Embryonic facial prominence (tissue), 1 donor: ENCODE measurements around the gene RENBP.
"Not testable (repeated sequence)": the region's sequence is repeated elsewhere in the genome, so short reads cannot be mapped to it uniquely, and the experiment has no call there.

Experiments used
- DNase-seq: peaks from one replicate; pipeline ENCODE4 v3.0.0-alpha.2; 2016; ENCODE audit errors: extremely low spot score

Gene RENBP

DNA sequence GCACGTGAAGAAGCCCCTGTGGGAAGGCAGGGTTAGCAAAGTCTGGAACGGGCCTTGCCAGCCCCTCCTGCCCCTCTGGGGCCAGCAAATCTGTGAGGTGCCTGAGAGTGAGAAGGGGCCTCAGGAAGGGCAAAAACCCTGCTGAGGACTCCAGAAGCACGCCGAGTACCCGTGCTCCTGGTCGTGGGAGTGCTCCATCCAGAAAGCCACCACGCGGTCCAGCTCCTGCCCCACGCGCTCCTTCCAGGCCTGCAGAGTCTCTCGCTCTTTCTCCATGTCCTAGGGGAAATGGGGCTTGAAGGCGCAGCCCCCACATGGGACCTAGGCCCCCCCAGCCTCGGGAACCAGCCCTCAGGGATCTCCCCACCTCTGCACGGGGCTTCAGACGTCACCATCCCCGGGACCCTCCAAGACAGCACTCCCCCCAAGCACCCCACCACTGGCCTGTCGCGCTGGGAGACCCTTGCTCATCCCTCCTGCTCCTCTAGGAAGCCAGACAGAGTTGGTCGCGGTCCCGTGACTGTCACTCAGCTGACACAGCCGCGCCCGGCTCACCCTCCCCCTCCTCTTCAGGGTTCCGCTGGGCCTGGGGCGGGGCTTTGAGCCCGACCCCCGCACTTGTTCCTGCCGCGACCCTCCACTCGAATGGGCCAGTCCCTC, at the start of gene RENBP:
Gene RENBP, minus strand, starts transcription at position 504 of the 660 bp plus-strand sequence. Its CDS starts 33 bp downstream, at position 471.
- no peak for DNase-seq

DNA sequence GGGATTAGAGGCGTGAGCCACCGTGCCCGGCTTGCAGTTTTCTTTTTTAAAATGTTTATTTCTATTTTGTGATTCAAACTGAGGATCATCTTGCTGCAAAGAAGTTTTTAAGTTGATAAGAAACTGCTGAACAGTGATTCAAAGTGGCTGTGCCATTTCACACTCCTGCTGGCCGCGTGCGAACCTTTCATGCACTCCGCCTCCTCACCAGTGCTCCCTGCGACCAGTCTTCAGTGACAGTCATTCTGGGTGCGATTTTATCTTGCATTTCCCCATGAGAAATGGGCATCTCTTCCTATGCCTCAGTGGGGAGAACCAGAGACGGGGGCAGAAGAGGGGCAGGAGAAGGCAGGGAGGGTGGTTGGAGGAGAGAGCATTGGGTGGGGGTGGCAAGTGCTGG, 49.5 kb upstream of the RENBP start:
- no peak for DNase-seq

GRCh38 chrX:153993079-153993478, 48.6 kb upstream of the RENBP start:
- DNase-seq: no peak

DNA sequence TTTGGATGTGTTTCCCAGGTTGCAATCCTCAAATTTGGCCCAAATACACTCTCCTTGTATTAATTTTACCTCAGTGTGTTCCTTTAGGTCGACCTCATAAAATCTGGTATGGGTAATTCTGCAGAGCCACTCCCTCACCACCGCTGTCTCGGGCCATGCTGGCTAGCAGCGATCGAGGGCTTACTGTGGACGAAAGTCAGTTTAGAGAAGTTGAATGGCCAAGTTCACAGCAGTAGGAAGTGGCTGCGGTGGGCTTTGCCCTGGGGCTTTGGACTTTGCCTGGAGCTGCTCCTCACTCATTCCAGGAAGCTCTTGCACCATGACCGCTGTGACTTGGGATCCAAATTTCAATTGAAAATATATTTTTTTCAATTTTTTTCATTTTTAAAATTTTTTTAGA, 47.7 kb upstream of the RENBP start:
- no peak for DNase-seq

- no peak for DNase-seq
These were observed 46.7 kb upstream of the RENBP start for GRCh38 chrX:153991013-153991580.

DNA sequence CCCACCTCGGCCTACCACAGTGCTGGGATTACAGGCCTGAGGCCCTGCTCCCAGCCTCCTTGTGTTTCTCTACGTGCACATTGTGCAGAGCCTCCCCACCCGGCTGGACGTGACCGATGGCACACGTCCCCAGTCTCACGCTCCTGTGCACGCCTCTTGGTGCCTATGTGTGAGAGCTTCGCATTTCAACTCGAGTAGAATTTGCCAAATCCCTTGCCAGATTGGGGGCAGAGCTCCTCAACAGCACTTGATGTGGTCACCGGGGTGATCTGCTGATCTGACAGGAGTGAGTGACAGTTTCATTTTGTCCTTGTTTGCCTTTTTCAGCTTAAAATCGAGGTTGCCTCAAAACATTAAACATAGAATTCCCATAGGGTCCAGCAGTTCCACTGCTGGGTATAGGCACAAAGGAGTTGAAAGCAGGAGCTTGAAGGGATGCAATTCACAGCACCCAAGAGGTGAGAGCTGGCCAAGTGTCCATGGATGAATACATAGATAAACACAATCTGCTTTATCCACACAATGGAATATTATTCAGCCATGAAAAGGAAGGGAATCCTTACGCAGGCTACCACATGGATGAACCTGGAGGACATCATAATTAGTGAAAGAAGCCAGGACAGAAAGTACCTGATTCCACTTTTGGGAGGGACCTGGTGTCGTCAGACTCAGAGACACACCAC, 45.7 kb upstream of the RENBP start:
- DNase-seq: no peak

GRCh38 chrX:153988493-153988892, 44.0 kb upstream of the RENBP start:
- DNase-seq: no peak

- DNase-seq: no peak
These were observed 40.1 kb upstream of the RENBP start for GRCh38 chrX:153984351-153985178.

GRCh38 chrX:153983321-153983801, 38.9 kb upstream of the RENBP start:
- DNase-seq: no peak

DNA sequence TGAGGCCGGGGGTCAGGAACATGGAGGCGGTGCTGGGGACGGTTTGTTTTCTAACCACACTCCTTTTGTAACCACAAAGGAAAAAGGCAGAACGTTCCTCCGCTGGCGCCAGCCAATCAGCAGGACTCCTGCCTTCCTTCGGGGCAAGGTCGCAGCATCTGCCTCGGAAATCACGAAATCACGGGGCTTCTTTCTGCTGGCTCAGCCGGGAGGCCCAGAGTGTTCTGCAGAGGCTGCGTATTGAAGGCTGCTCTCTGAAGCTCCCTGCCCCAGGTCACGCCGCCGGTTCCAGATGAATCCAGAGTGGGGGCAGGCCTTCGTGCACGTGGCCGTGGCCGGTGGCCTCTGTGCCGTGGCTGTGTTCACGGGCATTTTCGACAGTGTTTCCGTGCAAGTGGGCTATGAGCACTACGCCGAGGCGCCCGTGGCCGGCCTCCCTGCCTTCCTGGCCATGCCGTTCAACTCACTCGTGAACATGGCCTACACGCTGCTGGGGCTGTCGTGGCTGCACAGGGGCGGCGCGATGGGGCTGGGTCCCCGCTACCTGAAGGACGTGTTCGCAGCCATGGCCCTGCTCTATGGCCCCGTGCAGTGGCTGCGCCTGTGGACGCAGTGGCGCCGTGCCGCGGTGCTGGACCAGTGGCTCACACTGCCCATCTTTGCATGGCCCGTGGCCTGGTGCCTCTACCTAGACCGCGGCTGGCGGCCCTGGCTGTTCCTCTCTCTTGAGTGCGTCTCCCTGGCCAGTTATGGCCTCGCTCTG, 37.5 kb upstream of the RENBP start:
- DNase-seq: no peak

DNA sequence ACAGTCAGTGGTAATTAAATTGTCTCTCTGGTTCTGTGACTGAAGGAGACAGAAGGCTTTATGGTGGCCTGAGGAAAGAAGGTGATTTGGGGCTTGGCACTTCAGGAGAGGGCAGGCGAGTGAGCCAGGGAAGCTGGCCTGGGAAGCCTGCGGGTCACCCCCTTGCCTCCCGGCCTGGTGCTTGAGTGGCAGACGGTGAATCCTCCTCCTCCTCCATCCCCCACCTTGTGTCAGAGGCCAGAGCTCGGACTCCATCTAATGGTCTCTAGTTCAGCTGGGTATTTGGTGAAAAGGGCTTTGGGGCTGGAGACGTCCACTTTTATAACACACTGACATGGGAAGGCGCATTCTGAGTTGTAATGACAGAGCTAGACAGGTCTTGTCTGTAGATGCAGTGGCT, 36.8 kb upstream of the RENBP start:
- no peak for DNase-seq

DNA sequence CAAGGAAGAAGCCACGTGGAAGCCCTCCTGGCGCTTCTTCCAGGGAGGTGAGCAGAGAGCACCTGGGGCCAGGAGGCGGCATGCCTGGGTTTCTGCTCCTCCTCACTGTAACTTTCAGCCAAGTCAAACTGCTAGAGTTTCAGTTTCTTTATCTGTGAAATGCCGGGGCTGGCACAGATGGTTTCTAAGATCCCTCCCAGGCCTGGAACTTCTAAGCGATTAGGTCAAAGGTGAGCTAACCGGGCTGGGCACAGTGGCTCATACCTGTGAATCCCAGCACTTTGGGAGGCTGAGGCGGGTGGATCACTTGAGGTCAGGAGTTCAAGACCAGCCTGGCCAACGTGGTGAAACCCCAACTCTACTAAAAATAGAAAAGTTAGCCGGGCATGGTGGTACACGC, 36.0 kb upstream of the RENBP start:
- not testable (repeated sequence) for DNase-seq

DNA sequence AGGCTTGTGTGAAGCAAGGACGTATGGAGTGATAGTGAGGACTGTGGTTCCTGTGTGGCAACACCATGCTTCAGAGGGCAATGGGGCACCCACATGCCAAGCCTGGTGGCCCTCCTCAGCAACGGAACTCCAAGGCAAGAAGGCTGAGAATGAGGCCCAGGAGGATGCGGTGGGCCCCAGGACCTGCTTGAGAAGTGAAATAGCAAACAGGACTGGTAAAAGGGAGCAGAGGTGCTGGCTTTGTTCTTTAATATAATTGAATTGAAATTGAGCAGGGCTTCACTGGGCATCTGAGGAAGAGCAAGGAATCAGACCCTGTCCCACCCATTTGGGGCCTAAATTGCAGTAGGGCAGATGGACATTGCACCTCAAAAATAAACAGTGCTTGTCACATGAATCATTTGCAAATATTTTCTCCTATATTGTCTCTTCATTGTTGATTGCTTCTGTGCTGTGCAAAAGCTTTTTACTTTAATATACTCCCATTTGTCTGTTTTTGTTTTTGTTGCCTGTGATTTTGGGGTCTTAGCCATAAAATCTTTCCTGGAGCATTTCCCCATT, 30.4 kb upstream of the RENBP start:
- DNase-seq: no peak

GRCh38 chrX:153974003-153974725, 29.7 kb upstream of the RENBP start:
- DNase-seq: no peak

GRCh38 chrX:153973127-153974002, 28.9 kb upstream of the RENBP start:
- DNase-seq: no peak

GRCh38 chrX:153972368-153973126, 28.1 kb upstream of the RENBP start, which contains the start of gene TMEM187:
TSS of gene TMEM187 (plus strand) at chrX:153972754. CDS start at chrX:153982063, 9,309 bp downstream.
- peak; percentile 71 for DNase-seq

DNA sequence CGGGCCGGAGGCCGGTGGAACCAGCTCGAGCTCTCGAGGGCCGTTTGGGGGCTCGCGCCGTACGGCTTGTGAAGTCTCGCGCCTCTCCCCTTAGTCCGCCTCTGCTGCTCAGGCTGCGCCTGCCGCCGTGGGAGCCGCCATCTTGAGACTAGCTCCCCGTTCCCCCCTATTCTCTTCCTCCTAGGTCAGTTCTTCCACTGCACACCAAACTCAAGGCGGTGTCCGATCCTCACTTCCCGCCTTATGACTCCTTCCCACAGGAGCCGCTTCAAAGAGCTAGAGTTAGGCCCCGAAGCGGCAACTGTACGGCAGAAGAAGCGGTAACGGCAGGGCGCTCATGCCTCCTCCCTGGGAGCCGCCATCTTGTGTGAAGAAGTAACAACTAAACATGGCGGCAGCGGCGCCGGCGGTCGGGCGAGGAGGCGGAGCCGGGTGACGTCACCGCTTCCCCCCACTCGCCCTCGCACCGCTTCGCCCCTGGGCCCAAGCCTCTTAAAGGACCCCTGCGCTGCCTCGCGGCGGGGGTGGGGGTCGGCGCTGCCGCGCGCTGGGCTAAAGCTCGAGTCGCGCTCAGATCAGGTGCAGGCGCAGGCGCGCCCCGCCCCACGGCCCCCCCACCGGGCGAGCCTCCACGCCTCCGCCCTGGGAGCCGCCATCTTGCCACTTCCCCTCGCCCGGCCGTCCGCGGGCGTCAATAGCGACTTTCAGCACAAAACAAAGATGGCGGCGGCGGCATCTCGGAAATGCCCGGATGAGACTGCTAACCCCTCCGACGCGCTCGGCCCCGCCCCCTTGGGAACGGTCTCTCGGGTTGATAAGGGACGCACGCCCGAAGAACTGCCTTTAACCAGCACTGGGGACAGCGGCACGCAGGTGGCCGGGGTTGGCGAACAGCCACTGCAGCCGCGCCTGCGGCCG, 27.3 kb upstream of the RENBP start, which contains the start of gene HCFC1:
Gene HCFC1, minus strand, starts transcription at position 369 of the 918 bp plus-strand sequence. CDS start 978 bp downstream, outside the sequence.
- DNase-seq: peak; percentile 88
